Skeletal muscle tissue (tissue), 4 donors: ENCODE data around the gene ELK4. TPM values are rescaled to one million over a fixed set of nuclear protein-coding genes. Genes with fewer than 3 reads are reported as not detected.

Experiments
- H3K27ac ChIP-seq: one replicate; pipeline ENCODE4 v1.7.0; 2013; ENCODE audit warnings: mild to moderate bottlenecking, low read depth, low read length, inconsistent platforms
- H3K27me3 ChIP-seq, 3 donors: one replicate each; pipeline ENCODE4 v1.7.0; 2013; ENCODE audit warnings: low read length in 3 of 3; ENCODE audit not compliant: control insufficient read depth in 3 of 3, insufficient read depth in 3 of 3
- H3K36me3 ChIP-seq, 3 donors: one replicate each; pipeline ENCODE4 v1.7.0; 2013; ENCODE audit warnings: low read length in 3 of 3; ENCODE audit not compliant: control insufficient read depth in 3 of 3, insufficient read depth in 3 of 3
- H3K4me1 ChIP-seq, 3 donors: one replicate each; pipeline ENCODE4 v1.7.0; 2013; ENCODE audit warnings: low read length in 3 of 3, mild to moderate bottlenecking in 3 of 3; ENCODE audit not compliant: control insufficient read depth in 3 of 3, insufficient read depth in 3 of 3
- H3K4me3 ChIP-seq, 3 donors: one replicate each; pipeline ENCODE4 v1.7.0; 2013; ENCODE audit warnings: low read length in 3 of 3
- H3K9ac ChIP-seq, 3 donors: one replicate each; pipeline ENCODE4 v1.7.0; 2013; ENCODE audit warnings: low read length in 3 of 3, mild to moderate bottlenecking in 3 of 3, moderate library complexity in 2 of 3, low read depth in 1 of 3
- H3K9me3 ChIP-seq, 3 donors: one replicate each; pipeline ENCODE4 v1.7.0; 2013; ENCODE audit warnings: low read length in 3 of 3; ENCODE audit not compliant: control insufficient read depth in 3 of 3
- total RNA-seq: library from RNA; depleted of rRNA; stranded (reverse); fragments of >200 nt; gene quantifications from one replicate; pipeline ENCODE4 v1.2.3, GENCODE V29; 2014
- donor health status: Osteomylitis.

Gene ELK4
- total RNA-seq, 1 donor from 2014 or later = 13.6 TPM

DNA sequence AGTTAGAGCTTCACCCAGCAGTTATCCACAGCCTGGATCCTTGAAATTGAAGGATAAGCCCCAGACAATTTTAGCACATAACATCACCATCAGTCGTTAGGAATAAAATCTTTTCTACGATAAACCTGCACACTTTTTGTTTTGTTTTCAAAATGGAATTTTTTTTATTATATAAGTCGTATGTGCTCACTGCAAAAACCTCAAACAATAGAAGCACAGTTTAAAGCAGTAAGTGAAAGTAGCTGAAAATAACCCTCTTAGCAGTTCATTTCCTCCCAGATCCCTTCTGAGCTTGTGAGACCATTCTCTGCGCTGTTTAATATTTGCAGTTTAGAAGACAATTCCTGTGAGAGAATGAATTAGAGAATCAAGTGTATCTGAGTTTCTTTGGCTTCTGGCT is 38.3 kb downstream of the ELK4 start:
- Histone ChIP-seq H3K4me1 (peaks cover 12 to 17% (median 13%) of the 10 kb centered on the region in 3 donors), H3K36me3 (peaks cover 0 to 4% (median 2%) of the 10 kb centered on the region in 3 donors), H3K9ac (no peak overlapping the region), H3K4me3 (peak overlapping the region in 1 of 3 donors; percentile 22), H3K9me3 (no peaks in the 10 kb centered on the region), H3K27me3 (no peaks in the 10 kb centered on the region), H3K27ac (no peak overlapping the region)

DNA sequence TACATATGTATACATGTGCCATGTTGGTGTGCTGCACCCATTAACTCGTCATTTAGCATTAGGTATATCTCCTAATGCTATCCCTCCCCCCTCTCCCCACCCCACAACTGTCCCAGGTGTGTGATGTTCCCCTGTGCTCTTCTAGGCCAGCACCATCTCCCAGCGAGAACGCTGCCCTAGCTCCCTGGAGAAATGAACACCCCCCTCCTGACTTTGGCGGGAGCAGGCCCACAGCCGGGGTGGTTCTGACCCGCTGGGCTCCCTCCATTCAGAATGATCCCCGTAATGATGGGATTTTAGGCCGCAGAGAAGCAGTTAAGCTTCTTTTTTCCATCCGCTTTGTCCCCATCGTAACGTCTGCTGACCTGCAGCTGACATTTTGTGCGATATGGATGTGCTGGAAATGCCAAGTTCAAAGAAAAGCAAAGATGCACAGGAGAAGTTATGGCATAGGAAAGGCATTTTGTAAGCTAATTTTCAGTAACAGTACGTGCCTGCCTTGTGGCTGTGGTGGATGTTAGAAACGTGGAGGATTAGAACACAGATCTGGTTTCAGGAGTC is 39.3 kb downstream of the ELK4 start:
- peaks cover 0 to 4% (median 2%) of the 10 kb centered on the region in 3 donors for H3K36me3 ChIP-seq
- H3K4me3 ChIP-seq = no peak overlapping the region
- no peak overlapping the region for H3K9ac ChIP-seq
- H3K27ac ChIP-seq = no peak overlapping the region
- no peaks in the 10 kb centered on the region for H3K27me3 ChIP-seq
- H3K4me1 ChIP-seq = peaks cover 3 to 7% (median 7%) of the 10 kb centered on the region in 3 donors
- H3K9me3 ChIP-seq = no peaks in the 10 kb centered on the region

DNA sequence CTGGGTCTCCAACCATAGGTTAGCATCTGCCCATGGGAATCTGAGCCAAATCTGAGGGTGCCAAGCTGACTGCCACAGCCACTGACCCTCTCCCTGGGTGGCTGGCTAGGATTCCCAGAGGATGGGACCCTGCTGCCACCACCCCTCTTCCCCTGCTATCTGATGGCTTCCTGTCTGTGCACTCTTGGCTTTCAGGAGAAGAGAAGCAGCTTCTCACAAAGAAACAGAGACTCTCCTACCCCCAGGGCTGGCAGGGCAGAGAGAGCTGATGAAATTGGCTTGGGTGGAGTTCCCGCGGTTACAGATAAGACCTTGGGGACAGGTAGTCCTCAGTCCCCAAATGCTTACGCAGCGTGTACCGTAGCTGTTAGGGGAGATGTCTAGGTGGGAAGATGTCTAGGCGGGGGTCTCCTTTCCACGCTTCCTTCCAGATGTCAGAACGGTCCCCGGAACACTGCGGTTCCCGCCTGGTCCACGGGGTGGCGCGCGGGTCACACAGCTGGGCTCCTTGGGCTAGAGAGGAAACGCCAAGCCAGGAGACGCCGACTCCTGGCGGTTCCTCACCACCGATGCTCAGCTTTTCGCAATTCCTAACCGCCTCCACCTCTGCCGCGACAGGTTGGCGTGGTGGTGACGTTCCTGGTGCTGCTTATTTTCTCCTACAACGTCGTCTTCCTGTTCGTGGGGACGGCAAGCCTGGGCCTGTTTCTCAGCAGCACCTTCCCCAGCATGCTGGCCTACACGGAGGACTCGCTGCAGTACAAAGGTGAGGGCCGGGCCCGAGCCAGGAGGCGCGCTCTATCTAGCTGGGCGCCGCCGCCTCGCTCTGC is 40.1 kb downstream of the ELK4 start:
- peak overlapping the region; percentile 43 to 79 (median 67) for H3K9ac ChIP-seq
- no peaks in the 10 kb centered on the region for H3K9me3 ChIP-seq
- no peak overlapping the region for H3K27ac ChIP-seq
- H3K27me3 ChIP-seq = no peaks in the 10 kb centered on the region
- peak overlapping the region; percentile 81 to 82 (median 82) for H3K4me3 ChIP-seq
- H3K36me3 ChIP-seq = peaks cover 0 to 4% (median 1%) of the 10 kb centered on the region in 3 donors
- peaks cover 2 to 7% (median 6%) of the 10 kb centered on the region in 3 donors for H3K4me1 ChIP-seq

DNA sequence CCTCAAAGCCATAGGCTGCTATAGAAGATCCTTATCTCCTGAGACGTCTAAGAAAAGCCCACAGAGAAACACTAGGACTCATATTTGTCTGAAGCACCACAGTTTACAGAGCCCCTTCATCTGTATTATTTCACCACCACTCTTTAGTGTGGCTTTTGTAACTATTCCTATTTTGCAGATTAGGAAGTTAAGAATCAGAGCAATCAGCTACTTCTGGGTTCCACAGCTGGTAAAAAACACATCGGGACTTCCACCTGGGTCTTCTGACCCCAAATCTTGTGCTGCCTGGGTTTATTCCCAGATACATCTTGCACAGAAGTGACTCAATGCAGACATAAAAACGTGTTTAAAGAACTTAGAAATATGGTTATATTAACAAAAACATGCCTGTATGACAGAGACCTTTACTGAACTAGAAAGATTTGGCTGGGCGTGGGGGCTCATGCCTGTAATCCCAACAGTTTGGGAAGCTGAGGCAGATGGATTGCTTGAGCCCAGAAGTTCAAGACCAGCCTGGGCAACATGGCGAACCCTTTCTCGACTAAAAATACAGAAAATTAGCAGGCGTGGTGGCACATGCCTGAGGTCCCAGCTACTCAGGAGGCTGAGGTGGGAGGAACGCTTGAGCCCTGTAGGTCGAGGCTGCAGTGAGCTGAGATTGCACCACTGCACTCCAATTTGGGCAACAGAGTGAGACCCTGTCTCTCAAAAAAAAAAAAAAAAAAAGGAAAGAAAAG is 40.9 kb downstream of the ELK4 start:
- Histone ChIP-seq H3K9me3 (no peaks in the 10 kb centered on the region), H3K27ac (no peak overlapping the region), H3K27me3 (no peaks in the 10 kb centered on the region), H3K4me3 (no peak overlapping the region), H3K36me3 (peaks cover 0 to under 1% (median 0%) of the 10 kb centered on the region in 3 donors), H3K4me1 (peaks cover 2 to 7% (median 6%) of the 10 kb centered on the region in 3 donors), H3K9ac (no peak overlapping the region)

DNA sequence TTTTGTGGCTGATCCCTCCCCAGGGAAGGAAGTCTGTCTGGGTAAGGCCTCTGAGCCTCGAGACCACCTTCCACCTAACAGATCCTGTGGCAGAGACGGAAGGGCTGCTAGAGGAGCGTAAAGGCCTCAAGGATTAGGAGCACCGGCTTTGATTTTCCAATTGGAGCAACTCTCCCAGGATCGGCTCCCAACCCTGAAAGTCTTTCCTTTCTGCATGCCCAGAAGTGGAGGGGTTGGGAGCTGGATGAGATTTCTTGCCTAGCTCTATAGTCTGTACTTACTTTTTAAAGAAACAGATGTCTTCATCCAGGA is 41.4 kb downstream of the ELK4 start:
- Histone ChIP-seq H3K9ac (no peak overlapping the region), H3K27me3 (peaks cover 0 to 4% (median 0%) of the 10 kb centered on the region in 3 donors), H3K36me3 (no peaks in the 10 kb centered on the region), H3K27ac (no peak overlapping the region), H3K4me1 (peaks cover 2 to 7% (median 6%) of the 10 kb centered on the region in 3 donors), H3K9me3 (no peaks in the 10 kb centered on the region), H3K4me3 (no peak overlapping the region)

DNA sequence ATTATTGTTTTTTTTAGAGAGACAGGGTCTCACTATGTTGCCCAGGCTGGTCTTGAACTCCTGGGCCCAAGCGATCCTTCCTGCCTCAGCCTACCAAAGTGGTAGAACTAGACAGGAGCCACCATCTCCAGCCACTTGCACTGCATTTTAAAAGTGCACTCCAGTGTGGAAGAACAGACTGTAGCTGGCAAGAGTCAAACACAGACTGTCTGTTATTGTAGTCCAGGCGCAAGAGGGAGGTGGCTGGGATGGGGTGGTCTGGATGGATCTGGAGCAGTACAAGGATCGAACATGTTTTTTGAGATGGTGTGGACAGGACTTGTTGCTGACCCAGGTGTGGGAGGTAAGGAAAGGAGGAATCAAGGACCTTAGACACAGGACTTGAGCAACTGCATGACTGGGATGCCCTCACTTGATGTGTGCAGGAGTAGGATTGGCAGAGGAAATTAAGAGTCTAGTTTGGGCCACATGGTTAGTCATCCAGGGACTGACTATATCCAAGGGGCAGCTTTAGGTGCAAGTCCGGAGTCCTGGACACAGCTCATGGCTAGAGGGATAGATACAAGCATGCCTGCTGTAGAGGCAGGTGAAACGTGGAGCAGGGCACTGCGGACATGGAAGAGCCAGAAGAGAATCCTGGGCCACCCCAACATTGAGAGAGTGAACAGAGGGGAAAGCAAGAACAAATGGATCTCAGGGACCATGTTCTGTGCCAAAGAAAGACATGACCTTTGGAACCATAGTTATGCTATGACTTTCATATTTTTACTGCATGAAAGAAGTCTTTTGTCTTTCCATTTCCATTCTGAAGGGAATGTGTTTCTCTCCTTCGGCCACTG is 42.0 kb downstream of the ELK4 start:
- Histone ChIP-seq H3K4me1 (peaks cover 2 to 7% (median 6%) of the 10 kb centered on the region in 3 donors), H3K9me3 (no peaks in the 10 kb centered on the region), H3K27me3 (peaks cover 0 to 4% (median 0%) of the 10 kb centered on the region in 3 donors), H3K36me3 (no peaks in the 10 kb centered on the region), H3K9ac (no peak overlapping the region), H3K27ac (no peak overlapping the region), H3K4me3 (no peak overlapping the region)

DNA sequence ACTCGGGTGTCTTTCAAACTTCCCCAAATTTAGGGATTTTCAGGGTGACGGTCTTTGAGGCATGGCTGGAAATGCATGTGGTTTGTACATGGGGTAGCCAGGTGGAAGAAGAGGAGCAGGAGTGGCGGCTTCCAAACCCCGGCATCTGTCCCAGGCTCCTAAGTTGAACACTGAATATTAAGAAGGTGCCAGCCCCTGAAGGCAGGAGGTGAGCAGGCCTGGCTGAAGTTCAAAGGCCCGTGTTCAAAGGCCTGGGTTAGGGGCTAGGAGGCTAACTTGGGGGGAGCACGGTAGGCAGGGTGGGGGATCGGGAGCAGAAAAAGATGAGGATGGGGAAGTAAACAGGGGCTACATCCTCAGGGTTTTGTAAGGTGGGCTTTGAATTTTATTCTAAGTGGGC is 42.8 kb downstream of the ELK4 start:
- no peak overlapping the region for H3K4me3 ChIP-seq
- H3K36me3 ChIP-seq = no peaks in the 10 kb centered on the region
- H3K27ac ChIP-seq = no peak overlapping the region
- no peak overlapping the region for H3K9ac ChIP-seq
- H3K9me3 ChIP-seq = no peaks in the 10 kb centered on the region
- H3K27me3 ChIP-seq = peaks cover 0 to 4% (median 2%) of the 10 kb centered on the region in 3 donors
- peaks cover 2 to 7% (median 4%) of the 10 kb centered on the region in 3 donors for H3K4me1 ChIP-seq

DNA sequence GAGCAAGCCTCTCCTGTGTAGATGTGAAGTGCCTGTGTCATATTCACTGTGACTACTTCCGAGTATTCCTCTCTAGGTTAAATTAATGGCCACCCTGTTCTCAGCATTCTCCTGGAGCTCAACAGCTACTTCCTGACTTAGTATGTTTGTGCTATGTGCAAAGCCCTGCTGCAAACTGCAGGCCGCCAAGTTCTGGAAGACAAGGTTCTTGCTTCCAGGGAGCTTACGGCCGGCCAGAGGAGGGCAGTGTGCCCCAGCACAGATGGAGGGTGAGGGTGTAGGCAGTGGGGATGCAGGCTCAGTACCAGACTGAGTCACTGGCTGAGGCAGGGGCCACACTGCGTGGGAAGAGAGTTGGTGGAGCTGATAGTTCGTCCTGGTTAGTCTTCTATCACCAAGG is 43.2 kb downstream of the ELK4 start:
- Histone ChIP-seq H3K27me3 (peaks cover 0 to 4% (median 2%) of the 10 kb centered on the region in 3 donors), H3K27ac (no peak overlapping the region), H3K9me3 (no peaks in the 10 kb centered on the region), H3K36me3 (no peaks in the 10 kb centered on the region), H3K4me3 (no peak overlapping the region), H3K9ac (no peak overlapping the region), H3K4me1 (peaks cover 0 to 7% (median 2%) of the 10 kb centered on the region in 3 donors)

DNA sequence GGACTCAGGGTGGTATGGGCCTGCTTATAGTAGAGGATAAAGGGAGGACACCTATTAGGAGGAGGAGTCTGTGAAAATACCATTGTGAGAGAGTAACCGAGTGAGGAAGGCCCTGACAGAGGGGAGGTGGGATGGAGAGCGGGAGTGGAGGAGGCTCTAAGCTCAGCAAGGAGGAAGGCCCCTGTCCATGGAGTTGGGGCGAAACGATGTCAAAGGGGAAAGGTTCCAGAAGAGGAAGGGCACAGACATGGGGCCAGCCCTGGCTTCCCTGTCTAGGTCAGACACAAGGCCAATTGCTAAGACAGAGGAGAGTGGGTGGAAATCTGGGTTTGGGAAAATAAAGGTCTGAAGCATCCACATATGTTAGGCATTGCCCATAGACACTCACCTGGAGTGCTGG is 44.2 kb downstream of the ELK4 start:
- no peaks in the 10 kb centered on the region for H3K9me3 ChIP-seq
- H3K36me3 ChIP-seq = no peaks in the 10 kb centered on the region
- no peak overlapping the region for H3K4me3 ChIP-seq
- H3K9ac ChIP-seq = no peak overlapping the region
- no peak overlapping the region for H3K27ac ChIP-seq
- peaks cover 2 to 10% (median 2%) of the 10 kb centered on the region in 3 donors for H3K4me1 ChIP-seq
- peaks cover 0 to 4% (median 2%) of the 10 kb centered on the region in 3 donors for H3K27me3 ChIP-seq
